ELR (cell line): ENCODE results near the gene PARD6B.
A peak's percentile ranks its signal among the peaks of the same experiment; 100 is the strongest.
"Not testable (repeated sequence)": the region's sequence is repeated elsewhere in the genome, so short reads cannot be mapped to it uniquely, and the experiment has no call there.

Experiments
- DNase-seq: peaks from one replicate; pipeline ENCODE4 v3.0.0-alpha.2; 2015; ENCODE audit warnings: low read depth

Gene PARD6B

DNA sequence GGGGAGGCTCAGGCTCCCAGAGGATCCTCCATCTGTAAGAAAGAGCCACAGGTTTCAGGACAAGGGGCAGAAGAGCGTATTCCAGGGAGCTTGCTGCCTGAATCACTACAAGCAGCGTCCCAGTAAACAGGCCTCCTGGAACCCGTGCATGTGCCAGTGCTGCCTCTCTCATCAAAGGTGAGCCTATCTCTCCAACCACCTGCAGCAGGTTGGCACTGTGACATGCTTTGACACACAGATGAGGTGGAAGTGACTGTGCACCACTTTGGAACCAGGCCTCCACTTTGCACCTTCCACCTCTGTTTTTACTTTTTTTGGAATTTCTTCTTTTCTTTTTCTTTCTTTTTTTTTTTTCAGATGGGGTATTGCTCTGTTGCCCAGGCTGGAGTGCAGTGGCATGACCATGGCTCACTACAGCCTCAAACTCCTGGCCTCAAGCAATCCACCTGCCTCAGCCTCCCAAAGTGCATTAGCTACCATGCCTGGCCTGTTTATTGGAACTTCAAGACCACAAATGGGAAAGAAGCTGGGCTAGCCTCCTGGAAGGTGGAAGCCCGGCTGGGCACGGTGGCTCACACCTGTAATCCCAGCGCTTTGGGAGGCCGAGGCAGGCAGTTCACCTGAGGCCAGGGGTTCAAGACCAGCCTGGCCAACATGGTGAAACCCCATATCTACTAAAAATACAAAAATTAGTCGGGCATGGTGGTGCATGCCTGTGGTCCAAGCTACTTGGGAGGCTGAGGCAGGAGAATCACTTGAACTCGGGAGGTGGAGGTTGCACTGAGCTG, 27.5 kb upstream of the PARD6B start:
- DNase-seq: not testable (repeated sequence)

GRCh38 chr20:50704514-50704913, 26.9 kb upstream of the PARD6B start:
- DNase-seq: no peak

DNA sequence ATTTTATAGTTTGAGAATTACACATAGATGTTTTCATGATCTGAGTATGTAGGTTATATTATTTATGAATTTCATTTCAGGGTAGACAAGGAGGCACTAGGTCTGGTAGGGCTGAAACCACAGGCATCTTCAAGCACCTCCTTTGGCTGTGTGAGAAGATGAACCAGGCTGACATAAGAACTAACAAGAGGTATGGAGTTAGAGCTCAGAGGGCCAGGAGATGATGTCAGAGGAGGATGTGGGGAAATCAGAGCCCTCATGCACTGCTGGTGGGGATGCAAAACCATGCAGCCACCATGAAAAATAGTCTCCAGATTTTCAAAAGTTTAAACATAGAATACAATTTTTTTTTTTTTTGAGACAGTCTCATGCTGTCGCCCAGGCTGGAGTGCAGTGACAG, 26.4 kb upstream of the PARD6B start:
- DNase-seq: peak; percentile 59

GRCh38 chr20:50708845-50709635, 22.3 kb upstream of the PARD6B start:
- no peak for DNase-seq

- no peak for DNase-seq
Observed at GRCh38 chr20:50709636-50709973, 21.8 kb upstream of the PARD6B start.

DNA sequence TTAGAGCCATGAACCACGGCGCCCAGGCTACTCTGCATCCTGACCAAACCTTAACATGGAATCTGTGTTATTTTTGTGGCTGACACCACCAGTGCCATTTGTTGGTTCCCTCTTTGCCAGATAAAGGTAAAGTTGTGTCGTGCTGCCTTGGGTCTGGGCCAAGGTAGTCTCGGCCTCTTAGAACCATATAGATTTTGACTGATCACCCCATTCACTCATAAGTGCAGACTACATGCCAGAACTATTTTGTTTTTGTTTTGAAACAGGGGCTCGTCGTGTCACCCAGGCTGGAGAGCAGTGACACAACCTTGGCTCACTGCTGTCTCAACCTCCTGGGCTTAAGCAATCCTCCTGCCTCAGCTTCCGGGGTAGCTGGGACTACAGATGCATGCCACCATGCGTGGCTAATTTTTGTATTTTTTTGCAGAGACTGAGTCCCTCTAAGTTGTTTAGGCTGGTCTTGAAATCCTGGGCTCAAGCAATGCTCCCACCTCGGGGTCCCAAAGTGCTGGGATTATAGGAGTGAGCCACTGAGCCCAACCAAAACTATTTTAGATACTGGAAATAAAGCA, 20.8 kb upstream of the PARD6B start:
- DNase-seq: peak; percentile 82

- no peak for DNase-seq
Observed at GRCh38 chr20:50711113-50711825, 20.1 kb upstream of the PARD6B start.

GRCh38 chr20:50712771-50713656, 18.4 kb upstream of the PARD6B start:
- DNase-seq: no peak

- peak; percentile 61 for DNase-seq
Observed at GRCh38 chr20:50713657-50714101, 17.7 kb upstream of the PARD6B start.

DNA sequence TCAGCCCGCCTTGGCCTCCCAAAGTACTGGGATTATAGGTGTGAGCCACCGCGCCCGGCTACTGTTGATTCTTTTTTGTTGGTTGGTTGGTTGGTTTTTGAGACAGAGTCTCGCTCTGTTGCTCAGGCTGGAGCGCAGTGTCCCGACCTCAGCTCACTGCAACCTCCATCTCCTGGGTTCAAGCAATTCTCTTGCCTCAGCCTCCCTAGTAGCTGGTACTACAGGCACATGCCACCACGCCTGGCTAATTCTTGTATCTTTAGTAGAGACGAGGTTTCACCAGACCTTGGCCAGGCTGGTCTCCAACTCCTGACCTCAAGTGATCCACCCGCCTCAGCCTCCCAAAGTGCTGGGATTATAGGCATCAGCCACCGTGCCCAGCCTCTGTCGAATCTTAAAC, 17.0 kb upstream of the PARD6B start:
- DNase-seq: not testable (repeated sequence)

- peak; percentile 49 for DNase-seq
Observed at GRCh38 chr20:50715694-50716093, 15.7 kb upstream of the PARD6B start.

GRCh38 chr20:50716518-50716917, 14.9 kb upstream of the PARD6B start:
- no peak for DNase-seq

DNA sequence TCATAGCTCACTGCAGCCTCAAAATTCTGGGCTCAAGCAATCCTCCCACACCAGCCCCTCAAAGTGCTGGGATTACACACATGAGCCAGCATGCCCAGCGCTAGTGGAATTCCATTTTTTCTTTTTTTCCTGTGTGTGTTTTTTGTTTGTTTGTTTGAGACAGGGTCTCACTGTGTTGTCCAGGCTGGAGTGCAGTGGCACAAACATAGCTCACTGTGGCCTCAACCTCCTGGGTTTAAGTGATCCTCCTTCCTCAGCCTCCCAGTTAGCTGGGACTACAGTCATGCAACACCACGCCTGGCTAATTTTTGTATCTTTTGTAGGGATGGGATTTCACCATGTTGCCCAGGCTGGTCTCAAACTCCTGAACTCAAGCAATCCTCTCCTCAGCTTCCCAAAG, 14.1 kb upstream of the PARD6B start:
- no peak for DNase-seq

GRCh38 chr20:50717974-50718761, 13.2 kb upstream of the PARD6B start:
- DNase-seq: peak; percentile 24

DNA sequence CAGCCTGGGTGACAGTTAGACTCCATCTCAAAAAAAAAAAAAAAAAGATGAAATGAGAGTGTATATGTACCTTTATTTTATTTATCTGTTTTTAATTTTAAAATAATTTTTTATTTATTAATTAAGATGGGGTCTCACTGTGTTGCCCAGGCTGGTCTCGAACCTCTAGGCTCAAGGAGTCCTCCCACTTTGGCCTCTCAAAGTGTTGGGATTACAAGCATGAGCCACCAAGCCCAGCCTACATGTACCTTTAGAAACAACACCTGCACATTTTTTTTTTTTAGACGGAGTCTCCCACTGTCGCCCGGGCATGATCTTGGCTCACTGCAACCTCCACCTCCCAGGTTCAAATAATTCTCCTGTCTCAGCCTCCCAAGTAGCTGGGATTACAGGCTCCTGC, 12.1 kb upstream of the PARD6B start:
- no peak for DNase-seq

- no peak for DNase-seq
Observed at GRCh38 chr20:50720026-50720425, 11.4 kb upstream of the PARD6B start.

GRCh38 chr20:50720582-50720981, 10.8 kb upstream of the PARD6B start:
- no peak for DNase-seq

DNA sequence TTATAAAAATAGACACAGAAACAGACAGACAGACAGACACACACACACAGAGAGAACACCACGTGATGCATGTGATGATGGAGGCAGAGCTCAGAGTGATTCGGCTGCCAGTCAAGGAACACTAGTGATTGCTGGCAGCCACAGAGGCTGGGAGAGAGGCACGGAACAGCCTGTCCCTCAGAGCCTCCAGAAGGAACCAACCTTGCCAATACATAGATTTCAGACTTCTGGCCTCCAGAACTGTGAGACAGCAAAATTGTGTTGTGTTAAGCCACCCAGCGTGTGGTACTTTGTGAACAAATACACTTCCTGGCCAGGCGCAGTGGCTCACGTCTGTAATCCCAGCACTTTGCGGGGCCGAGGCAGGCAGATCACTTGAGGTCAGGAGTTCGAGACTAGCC, 9.5 kb upstream of the PARD6B start:
- no peak for DNase-seq

GRCh38 chr20:50722424-50723155, 8.8 kb upstream of the PARD6B start:
- DNase-seq: no peak

- no peak for DNase-seq
Observed at GRCh38 chr20:50723672-50724071, 7.7 kb upstream of the PARD6B start.
